ENCODE measurements around the gene EPHB1. TPM values are rescaled to one million over a fixed set of nuclear protein-coding genes. Genes with fewer than 3 reads are reported as not detected.

Gene EPHB1
- total and polyA plus RNA-seq, 9 donors: 3.5 to 53.4 (median 34.4) TPM

GRCh38 chr3:134917631-134918030, 122.6 kb downstream of the EPHB1 start:
- Histone ChIP-seq H3K27me3 (ENCODE audit: control insufficient read depth, insufficient read depth, low read length) (no peaks in the 10 kb centered on the region), H3K36me3 (ENCODE audit: control insufficient read depth, insufficient read depth, low read length) (no peaks in the 10 kb centered on the region), H3K27ac (ENCODE audit: low read length) (no peak overlapping the region), H3K9me3 (replicated peaks; ENCODE audit: control insufficient read depth, low read depth, low read length) (no peaks in the 10 kb centered on the region), H3K4me3 (ENCODE audit: low read length) (no peak overlapping the region), H3K4me1 (ENCODE audit: control insufficient read depth, insufficient read depth, low read length) (no peaks in the 10 kb centered on the region)
- no peak for DNase-seq

GRCh38 chr3:134918441-134918840, 123.4 kb downstream of the EPHB1 start:
- Histone ChIP-seq H3K9me3 (replicated peaks; ENCODE audit: control insufficient read depth, low read depth, low read length) (no peaks in the 10 kb centered on the region), H3K27ac (ENCODE audit: low read length) (no peak overlapping the region), H3K27me3 (ENCODE audit: control insufficient read depth, insufficient read depth, low read length) (no peaks in the 10 kb centered on the region), H3K4me3 (ENCODE audit: low read length) (no peak overlapping the region), H3K36me3 (ENCODE audit: control insufficient read depth, insufficient read depth, low read length) (no peaks in the 10 kb centered on the region), H3K4me1 (ENCODE audit: control insufficient read depth, insufficient read depth, low read length) (no peaks in the 10 kb centered on the region)
- peak; percentile 19 for DNase-seq
- WGBS (ENCODE audit: insufficient coverage): no CpG with 5 or more reads among the region's 1 CpG

- WGBS (ENCODE audit: insufficient coverage): no CpG with 5 or more reads among the region's 3 CpGs
- Histone ChIP-seq H3K4me1 (ENCODE audit: control insufficient read depth, insufficient read depth, low read length) (peaks cover 6% of the 10 kb centered on the region), H3K4me3 (ENCODE audit: low read length) (no peak overlapping the region), H3K9me3 (replicated peaks; ENCODE audit: control insufficient read depth, low read depth, low read length) (no peaks in the 10 kb centered on the region), H3K27me3 (ENCODE audit: control insufficient read depth, insufficient read depth, low read length) (no peaks in the 10 kb centered on the region), H3K27ac (ENCODE audit: low read length) (no peak overlapping the region), H3K36me3 (ENCODE audit: control insufficient read depth, insufficient read depth, low read length) (no peaks in the 10 kb centered on the region)
- DNase-seq: no peak
Observed at GRCh38 chr3:134922101-134922500, 127.0 kb downstream of the EPHB1 start.

GRCh38 chr3:134922866-134923265, 127.8 kb downstream of the EPHB1 start:
- H3K4me1 ChIP-seq (ENCODE audit: control insufficient read depth, insufficient read depth, low read length): peaks cover 10% of the 10 kb centered on the region
- H3K27me3 ChIP-seq (ENCODE audit: control insufficient read depth, insufficient read depth, low read length): no peaks in the 10 kb centered on the region
- no peak overlapping the region for H3K4me3 ChIP-seq (ENCODE audit: low read length)
- WGBS (ENCODE audit: insufficient coverage): 83% methylated on average over 5 of the region's 6 CpGs
- H3K9me3 ChIP-seq (replicated peaks; ENCODE audit: control insufficient read depth, low read depth, low read length): no peaks in the 10 kb centered on the region
- no peak overlapping the region for H3K27ac ChIP-seq (ENCODE audit: low read length)
- DNase-seq: no peak
- H3K36me3 ChIP-seq (ENCODE audit: control insufficient read depth, insufficient read depth, low read length): no peaks in the 10 kb centered on the region

- no CpG with 5 or more reads among the region's 1 CpG for WGBS (ENCODE audit: insufficient coverage)
Observed at GRCh38 chr3:134923286-134923685, 128.2 kb downstream of the EPHB1 start.

GRCh38 chr3:134927599-134927998, 132.5 kb downstream of the EPHB1 start:
- 100% methylated on average over 1 of the region's 1 CpG for WGBS (ENCODE audit: insufficient coverage)
- Histone ChIP-seq H3K4me3 (ENCODE audit: low read length) (no peak overlapping the region), H3K36me3 (ENCODE audit: control insufficient read depth, insufficient read depth, low read length) (no peaks in the 10 kb centered on the region), H3K27me3 (ENCODE audit: control insufficient read depth, insufficient read depth, low read length) (no peaks in the 10 kb centered on the region), H3K9me3 (replicated peaks; ENCODE audit: control insufficient read depth, low read depth, low read length) (no peaks in the 10 kb centered on the region), H3K27ac (ENCODE audit: low read length) (peak overlapping the region; percentile 22), H3K4me1 (ENCODE audit: control insufficient read depth, insufficient read depth, low read length) (peaks cover 30% of the 10 kb centered on the region)
- DNase-seq: peak; percentile 48

More at GRCh38 chr3:134923286-134923685, 128.2 kb downstream of the EPHB1 start:
- H3K27me3 ChIP-seq (ENCODE audit: control insufficient read depth, insufficient read depth, low read length): no peaks in the 10 kb centered on the region
- H3K4me3 ChIP-seq (ENCODE audit: low read length): no peak overlapping the region
- no peaks in the 10 kb centered on the region for H3K36me3 ChIP-seq (ENCODE audit: control insufficient read depth, insufficient read depth, low read length)
- H3K9me3 ChIP-seq (replicated peaks; ENCODE audit: control insufficient read depth, low read depth, low read length): no peaks in the 10 kb centered on the region
- no peak overlapping the region for H3K27ac ChIP-seq (ENCODE audit: low read length)
- H3K4me1 ChIP-seq (ENCODE audit: control insufficient read depth, insufficient read depth, low read length): peaks cover 14% of the 10 kb centered on the region
- DNase-seq: no peak

- H3K4me1 ChIP-seq (ENCODE audit: control insufficient read depth, insufficient read depth, low read length): peaks cover 30% of the 10 kb centered on the region
- no peaks in the 10 kb centered on the region for H3K9me3 ChIP-seq (replicated peaks; ENCODE audit: control insufficient read depth, low read depth, low read length)
- no peak overlapping the region for H3K27ac ChIP-seq (ENCODE audit: low read length)
- DNase-seq: no peak
- 93% methylated on average over 5 of the region's 6 CpGs for WGBS (ENCODE audit: insufficient coverage)
- no peak overlapping the region for H3K4me3 ChIP-seq (ENCODE audit: low read length)
- no peaks in the 10 kb centered on the region for H3K27me3 ChIP-seq (ENCODE audit: control insufficient read depth, insufficient read depth, low read length)
- H3K36me3 ChIP-seq (ENCODE audit: control insufficient read depth, insufficient read depth, low read length): no peaks in the 10 kb centered on the region
Observed at GRCh38 chr3:134928392-134928791, 133.3 kb downstream of the EPHB1 start.

DNA sequence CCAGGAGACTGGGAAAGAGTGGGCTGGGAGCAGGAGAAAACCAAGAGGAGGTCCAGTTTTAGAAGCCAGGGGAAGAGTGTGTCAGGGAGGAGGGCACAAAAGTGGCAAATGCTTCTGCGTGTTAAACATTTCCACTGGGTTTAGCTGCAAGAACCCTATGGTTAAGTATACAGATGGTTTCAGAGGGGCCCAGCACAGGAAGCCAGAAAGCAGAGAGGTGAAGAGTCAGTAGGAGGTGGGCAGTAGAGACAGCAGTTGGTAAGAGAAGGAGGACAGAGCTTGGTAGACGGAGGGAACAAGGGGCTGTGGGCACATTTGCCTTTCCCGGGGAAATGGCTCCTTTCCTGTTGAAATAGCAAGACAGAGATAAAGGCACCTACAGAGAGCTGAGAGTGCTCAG, 133.8 kb downstream of the EPHB1 start:
- no peak overlapping the region for H3K4me3 ChIP-seq (ENCODE audit: low read length)
- no peaks in the 10 kb centered on the region for H3K36me3 ChIP-seq (ENCODE audit: control insufficient read depth, insufficient read depth, low read length)
- H3K9me3 ChIP-seq (replicated peaks; ENCODE audit: control insufficient read depth, low read depth, low read length): no peaks in the 10 kb centered on the region
- H3K27me3 ChIP-seq (ENCODE audit: control insufficient read depth, insufficient read depth, low read length): no peaks in the 10 kb centered on the region
- peaks cover 30% of the 10 kb centered on the region for H3K4me1 ChIP-seq (ENCODE audit: control insufficient read depth, insufficient read depth, low read length)
- 88% methylated on average over 3 of the region's 3 CpGs for WGBS (ENCODE audit: insufficient coverage)
- DNase-seq: no peak
- no peak overlapping the region for H3K27ac ChIP-seq (ENCODE audit: low read length)

DNA sequence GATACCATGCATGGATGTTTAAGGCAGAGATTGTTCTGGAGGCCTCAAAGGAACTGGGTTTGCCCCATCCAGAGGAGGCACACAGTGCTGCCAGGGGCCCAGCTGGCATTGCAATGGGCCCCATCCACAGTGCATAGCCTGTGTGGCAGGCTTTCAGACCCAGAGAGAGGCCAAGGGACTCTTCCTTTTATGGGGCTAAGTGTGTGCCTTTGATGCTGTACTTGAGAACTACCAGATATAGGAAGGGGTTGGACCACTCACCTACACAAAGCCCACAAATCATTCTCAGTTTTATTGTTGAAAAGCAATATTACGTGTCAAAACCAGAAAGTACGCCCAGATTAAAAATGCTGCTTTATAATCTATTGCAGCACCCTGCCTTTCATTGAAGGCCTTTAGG, 134.9 kb downstream of the EPHB1 start:
- DNase-seq: no peak
- Histone ChIP-seq H3K27me3 (ENCODE audit: control insufficient read depth, insufficient read depth, low read length) (no peaks in the 10 kb centered on the region), H3K27ac (ENCODE audit: low read length) (no peak overlapping the region), H3K4me3 (ENCODE audit: low read length) (no peak overlapping the region), H3K36me3 (ENCODE audit: control insufficient read depth, insufficient read depth, low read length) (no peaks in the 10 kb centered on the region), H3K9me3 (replicated peaks; ENCODE audit: control insufficient read depth, low read depth, low read length) (no peaks in the 10 kb centered on the region), H3K4me1 (ENCODE audit: control insufficient read depth, insufficient read depth, low read length) (peaks cover 30% of the 10 kb centered on the region)
- WGBS (ENCODE audit: insufficient coverage): no CpG with 5 or more reads among the region's 2 CpGs

DNA sequence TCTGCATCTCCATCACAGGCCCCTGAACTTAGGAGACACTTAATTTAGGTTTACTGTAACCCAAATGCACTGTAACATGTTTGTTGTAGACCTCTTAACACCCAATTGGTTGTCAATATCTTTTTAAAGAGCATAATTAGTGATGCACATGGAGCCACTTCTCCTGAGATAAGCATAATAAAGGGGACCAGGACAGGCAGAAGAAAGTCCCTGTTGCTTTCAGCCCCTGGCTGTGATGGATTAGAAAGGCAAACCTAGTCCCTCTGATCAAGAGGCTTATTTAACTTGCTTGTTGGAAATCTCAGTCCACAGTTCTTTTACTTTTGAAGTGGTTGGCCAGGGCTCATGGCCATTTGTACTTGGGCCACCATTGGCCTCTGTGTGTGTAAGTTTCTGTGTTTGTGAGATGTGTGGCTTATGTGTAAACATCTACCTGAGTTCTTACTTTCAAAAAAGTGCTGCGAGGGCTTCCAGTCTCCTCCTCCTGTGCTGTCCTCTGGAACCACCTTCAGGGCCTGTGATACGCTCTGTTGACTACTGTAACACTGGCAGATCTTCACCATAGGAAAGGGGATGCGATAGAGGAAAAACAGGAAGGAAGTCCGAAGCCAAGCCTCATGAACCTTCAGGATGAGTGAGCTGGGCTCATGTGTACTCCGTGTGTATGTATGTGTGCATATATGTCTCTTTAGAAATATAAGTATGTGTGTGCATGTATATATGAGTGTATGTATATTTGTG, 136.2 kb downstream of the EPHB1 start:
- no peak for DNase-seq
- no peaks in the 10 kb centered on the region for H3K27me3 ChIP-seq (ENCODE audit: control insufficient read depth, insufficient read depth, low read length)
- peaks cover 27% of the 10 kb centered on the region for H3K4me1 ChIP-seq (ENCODE audit: control insufficient read depth, insufficient read depth, low read length)
- H3K4me3 ChIP-seq (ENCODE audit: low read length): no peak overlapping the region
- no peaks in the 10 kb centered on the region for H3K9me3 ChIP-seq (replicated peaks; ENCODE audit: control insufficient read depth, low read depth, low read length)
- 80% methylated on average over 2 of the region's 5 CpGs for WGBS (ENCODE audit: insufficient coverage)
- no peak overlapping the region for H3K27ac ChIP-seq (ENCODE audit: low read length)
- no peaks in the 10 kb centered on the region for H3K36me3 ChIP-seq (ENCODE audit: control insufficient read depth, insufficient read depth, low read length)

DNA sequence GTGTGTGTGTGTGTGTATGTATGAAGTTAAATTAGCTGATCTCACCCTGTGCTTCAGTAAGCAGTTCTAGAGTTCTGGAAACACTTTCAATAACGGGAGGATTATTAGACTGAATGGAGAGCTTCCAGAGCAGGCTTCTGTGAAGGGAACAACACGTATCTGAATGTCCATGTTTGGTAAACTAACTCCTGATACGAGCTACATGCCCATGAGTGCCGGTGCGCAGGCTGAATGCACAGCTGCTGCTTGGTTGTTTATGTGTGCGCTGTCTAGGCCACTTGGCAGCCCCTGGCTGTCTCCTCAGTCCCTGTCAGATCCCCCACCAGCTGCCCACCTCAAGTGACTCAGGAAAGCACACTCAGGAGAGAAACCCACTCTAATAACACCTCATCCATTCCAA, 137.0 kb downstream of the EPHB1 start:
- peak; percentile 44 for DNase-seq
- H3K27me3 ChIP-seq (ENCODE audit: control insufficient read depth, insufficient read depth, low read length): no peaks in the 10 kb centered on the region
- H3K27ac ChIP-seq (ENCODE audit: low read length): peak overlapping the region; percentile 9
- H3K9me3 ChIP-seq (replicated peaks; ENCODE audit: control insufficient read depth, low read depth, low read length): no peaks in the 10 kb centered on the region
- peaks cover 25% of the 10 kb centered on the region for H3K4me1 ChIP-seq (ENCODE audit: control insufficient read depth, insufficient read depth, low read length)
- H3K4me3 ChIP-seq (ENCODE audit: low read length): no peak overlapping the region
- 76% methylated on average over 5 of the region's 6 CpGs for WGBS (ENCODE audit: insufficient coverage)
- H3K36me3 ChIP-seq (ENCODE audit: control insufficient read depth, insufficient read depth, low read length): no peaks in the 10 kb centered on the region
